OCI-LY1 (cell line): Measurements from ENCODE around the gene HTN3.

Experiments
- EZH2 ChIP-seq: fragments of 200-600 bp; sonication (generic), shearing (Covaris generic); IDR thresholded peaks from 2 replicates; pipeline ENCODE4 v1.8.0; 2017; ENCODE audit warnings: borderline replicate concordance, mixed run types, mild to moderate bottlenecking, antibody characterized with exemption, low read length, moderate library complexity, mixed read lengths
- TF ChIP-seq, protein P1 (sequence below): fragments of 200-600 bp; sonication (generic), shearing (Covaris generic); IDR thresholded peaks from 2 replicates; pipeline ENCODE4 v1.5.1; 2017; ENCODE audit warnings: mild to moderate bottlenecking, antibody characterized with exemption, low read length, moderate library complexity, mixed read lengths

DNA sequence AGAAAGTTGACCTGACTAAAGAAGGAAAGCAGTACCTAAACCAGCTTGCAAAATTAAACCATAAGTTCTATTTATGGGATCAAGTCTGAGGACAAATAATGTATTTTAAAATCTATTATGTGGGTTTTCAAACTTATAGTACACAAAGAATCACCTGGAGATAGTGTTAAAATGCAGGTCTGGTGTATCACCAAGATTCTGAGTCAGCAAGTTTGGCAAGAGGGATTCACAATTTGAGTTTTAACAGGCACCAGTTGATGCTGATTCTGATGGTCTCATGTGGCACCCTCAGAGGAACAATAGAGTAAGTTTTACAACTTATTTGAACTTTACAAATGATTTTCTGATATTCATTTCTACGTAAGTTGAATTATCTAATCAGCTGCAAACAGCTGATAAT lies 41.6 kb upstream of the HTN3 start:
- TF ChIP-seq, protein P1, sequence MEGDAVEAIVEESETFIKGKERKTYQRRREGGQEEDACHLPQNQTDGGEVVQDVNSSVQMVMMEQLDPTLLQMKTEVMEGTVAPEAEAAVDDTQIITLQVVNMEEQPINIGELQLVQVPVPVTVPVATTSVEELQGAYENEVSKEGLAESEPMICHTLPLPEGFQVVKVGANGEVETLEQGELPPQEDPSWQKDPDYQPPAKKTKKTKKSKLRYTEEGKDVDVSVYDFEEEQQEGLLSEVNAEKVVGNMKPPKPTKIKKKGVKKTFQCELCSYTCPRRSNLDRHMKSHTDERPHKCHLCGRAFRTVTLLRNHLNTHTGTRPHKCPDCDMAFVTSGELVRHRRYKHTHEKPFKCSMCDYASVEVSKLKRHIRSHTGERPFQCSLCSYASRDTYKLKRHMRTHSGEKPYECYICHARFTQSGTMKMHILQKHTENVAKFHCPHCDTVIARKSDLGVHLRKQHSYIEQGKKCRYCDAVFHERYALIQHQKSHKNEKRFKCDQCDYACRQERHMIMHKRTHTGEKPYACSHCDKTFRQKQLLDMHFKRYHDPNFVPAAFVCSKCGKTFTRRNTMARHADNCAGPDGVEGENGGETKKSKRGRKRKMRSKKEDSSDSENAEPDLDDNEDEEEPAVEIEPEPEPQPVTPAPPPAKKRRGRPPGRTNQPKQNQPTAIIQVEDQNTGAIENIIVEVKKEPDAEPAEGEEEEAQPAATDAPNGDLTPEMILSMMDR, result no peak
- no peak for TF ChIP-seq EZH2
